DND-41 (cell line): ENCODE results near the gene WNT10A.
A peak's percentile ranks its signal among the peaks of the same experiment; 100 is the strongest.

Experiments used
- ATAC-seq: fragments of 200-7000 bp; cut with Tn5 transposase; 3 replicates; pipeline ENCODE4 v1.9.1; 2021; ENCODE audit warnings: low read depth; ENCODE audit not compliant: insufficient read depth
- DNase-seq: peaks from one replicate; pipeline ENCODE4 v3.0.0-alpha.2; 2020
- H2AFZ ChIP-seq: 2 replicates; pipeline ENCODE4 v1.6.0; 2012; ENCODE audit warnings: low read depth, low read length
- H3K27ac ChIP-seq: 2 replicates; pipeline ENCODE4 v1.5.1; 2012; ENCODE audit warnings: low read length, inconsistent platforms
- H3K27me3 ChIP-seq: fragments of 200-600 bp; sonication (generic); 2 replicates; pipeline ENCODE4 v1.6.0; 2012; ENCODE audit warnings: low read length, mild to moderate bottlenecking, inconsistent platforms; ENCODE audit not compliant: insufficient read depth, poor library complexity
- H3K36me3 ChIP-seq: 2 replicates; pipeline ENCODE4 v1.5.1; 2012; ENCODE audit warnings: low read length, inconsistent platforms; ENCODE audit not compliant: insufficient read depth
- H3K4me1 ChIP-seq: 2 replicates; pipeline ENCODE4 v1.5.1; 2012; ENCODE audit warnings: mild to moderate bottlenecking, low read length; ENCODE audit not compliant: insufficient read depth
- H3K4me2 ChIP-seq: 2 replicates; pipeline ENCODE4 v1.6.0; 2012; ENCODE audit warnings: mild to moderate bottlenecking, moderate library complexity, low read length, inconsistent platforms; ENCODE audit not compliant: insufficient read depth
- H3K4me3 ChIP-seq, 2 experiments: fragments of 200-600 bp in 1 of 2; shearing (Covaris generic) in 1 of 2; 2 replicates each; pipeline ENCODE4 v1.5.1; 2012 to 2016; ENCODE audit warnings: inconsistent platforms in 2 of 2, low read length in 2 of 2, mild to moderate bottlenecking in 2 of 2, low read depth in 1 of 2, moderate library complexity in 1 of 2
- H3K79me2 ChIP-seq: 2 replicates; pipeline ENCODE4 v1.6.0; 2012; ENCODE audit warnings: low read length, inconsistent platforms; ENCODE audit not compliant: insufficient read depth
- H3K9ac ChIP-seq: 2 replicates; pipeline ENCODE4 v1.6.0; 2012; ENCODE audit warnings: low read depth, mild to moderate bottlenecking, inconsistent platforms, low read length, moderate library complexity
- H3K9me3 ChIP-seq: 2 replicates; pipeline ENCODE4 v1.5.1; 2012; ENCODE audit warnings: low read length, moderate library complexity, mild to moderate bottlenecking, inconsistent platforms; ENCODE audit not compliant: insufficient read depth, severe bottlenecking
- H4K20me1 ChIP-seq: 2 replicates; pipeline ENCODE4 v1.6.0; 2012; ENCODE audit warnings: low read length; ENCODE audit not compliant: insufficient read depth
- EZH2 ChIP-seq: IDR thresholded peaks from 3 replicates; pipeline ENCODE4 v1.6.1; 2012; ENCODE audit warnings: borderline replicate concordance, low read depth, mild to moderate bottlenecking, moderate library complexity, low read length, inconsistent platforms; ENCODE audit not compliant: severe bottlenecking
- TF ChIP-seq, protein P1 (sequence below): IDR thresholded peaks from 2 replicates; pipeline ENCODE4 v1.5.1; 2012; ENCODE audit warnings: borderline replicate concordance, low read length, moderate library complexity, mild to moderate bottlenecking; ENCODE audit not compliant: poor library complexity, severe bottlenecking; ENCODE audit errors: extremely low read depth

Gene WNT10A

DNA sequence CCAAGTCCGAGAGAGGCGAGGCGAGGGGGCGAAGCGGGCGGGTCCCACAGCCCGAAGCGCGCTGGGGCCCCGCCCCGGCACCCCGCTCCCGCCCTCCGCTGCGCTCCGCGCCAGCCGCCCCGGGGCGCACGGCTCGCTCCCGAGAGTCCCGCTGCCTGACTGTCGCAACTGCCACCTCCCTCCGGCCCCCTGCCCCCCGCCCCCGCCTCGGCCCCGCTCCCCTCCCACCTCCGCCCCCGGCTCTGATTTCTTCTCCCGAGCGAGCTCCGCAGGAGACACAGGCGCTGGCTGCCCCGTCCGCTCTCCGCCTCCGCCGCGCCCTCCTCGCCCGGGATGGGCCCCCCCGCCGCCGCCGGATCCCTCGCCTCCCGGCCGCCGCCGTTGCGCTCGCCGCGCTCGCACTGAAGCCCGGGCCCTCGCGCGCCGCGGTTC is 21.1 kb upstream of the WNT10A start, which contains the start of gene WNT6:
Gene WNT6, plus strand, starts transcription at position 250 of the 432 bp plus-strand sequence. CDS start 233 bp downstream, outside the sequence.
- no peak for ATAC-seq
- H3K4me1 ChIP-seq, result peaks cover 14% of the 10 kb centered on the region
- TF ChIP-seq EZH2, result no peak
- TF ChIP-seq, protein P1, sequence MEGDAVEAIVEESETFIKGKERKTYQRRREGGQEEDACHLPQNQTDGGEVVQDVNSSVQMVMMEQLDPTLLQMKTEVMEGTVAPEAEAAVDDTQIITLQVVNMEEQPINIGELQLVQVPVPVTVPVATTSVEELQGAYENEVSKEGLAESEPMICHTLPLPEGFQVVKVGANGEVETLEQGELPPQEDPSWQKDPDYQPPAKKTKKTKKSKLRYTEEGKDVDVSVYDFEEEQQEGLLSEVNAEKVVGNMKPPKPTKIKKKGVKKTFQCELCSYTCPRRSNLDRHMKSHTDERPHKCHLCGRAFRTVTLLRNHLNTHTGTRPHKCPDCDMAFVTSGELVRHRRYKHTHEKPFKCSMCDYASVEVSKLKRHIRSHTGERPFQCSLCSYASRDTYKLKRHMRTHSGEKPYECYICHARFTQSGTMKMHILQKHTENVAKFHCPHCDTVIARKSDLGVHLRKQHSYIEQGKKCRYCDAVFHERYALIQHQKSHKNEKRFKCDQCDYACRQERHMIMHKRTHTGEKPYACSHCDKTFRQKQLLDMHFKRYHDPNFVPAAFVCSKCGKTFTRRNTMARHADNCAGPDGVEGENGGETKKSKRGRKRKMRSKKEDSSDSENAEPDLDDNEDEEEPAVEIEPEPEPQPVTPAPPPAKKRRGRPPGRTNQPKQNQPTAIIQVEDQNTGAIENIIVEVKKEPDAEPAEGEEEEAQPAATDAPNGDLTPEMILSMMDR, result no peak
- DNase-seq, result no peak
- H3K9ac ChIP-seq, result no peak within 1 kb of the TSS
- peaks cover 12% of the 10 kb centered on the region for H3K27me3 ChIP-seq
- 0 out of 2 replicates have a peak, but pooled peaks cover 8% of the 10 kb centered on the region for H4K20me1 ChIP-seq
- no peak within 1 kb of the TSS for H2AFZ ChIP-seq
- no peak within 1 kb of the TSS for H3K27ac ChIP-seq
- no peaks in the 10 kb centered on the region for H3K79me2 ChIP-seq
- no peak within 1 kb of the TSS for H3K4me3 ChIP-seq
- no peak within 1 kb of the TSS for H3K4me2 ChIP-seq
- no peaks in the 10 kb centered on the region for H3K9me3 ChIP-seq
- no peaks in the 10 kb centered on the region for H3K36me3 ChIP-seq

DNA sequence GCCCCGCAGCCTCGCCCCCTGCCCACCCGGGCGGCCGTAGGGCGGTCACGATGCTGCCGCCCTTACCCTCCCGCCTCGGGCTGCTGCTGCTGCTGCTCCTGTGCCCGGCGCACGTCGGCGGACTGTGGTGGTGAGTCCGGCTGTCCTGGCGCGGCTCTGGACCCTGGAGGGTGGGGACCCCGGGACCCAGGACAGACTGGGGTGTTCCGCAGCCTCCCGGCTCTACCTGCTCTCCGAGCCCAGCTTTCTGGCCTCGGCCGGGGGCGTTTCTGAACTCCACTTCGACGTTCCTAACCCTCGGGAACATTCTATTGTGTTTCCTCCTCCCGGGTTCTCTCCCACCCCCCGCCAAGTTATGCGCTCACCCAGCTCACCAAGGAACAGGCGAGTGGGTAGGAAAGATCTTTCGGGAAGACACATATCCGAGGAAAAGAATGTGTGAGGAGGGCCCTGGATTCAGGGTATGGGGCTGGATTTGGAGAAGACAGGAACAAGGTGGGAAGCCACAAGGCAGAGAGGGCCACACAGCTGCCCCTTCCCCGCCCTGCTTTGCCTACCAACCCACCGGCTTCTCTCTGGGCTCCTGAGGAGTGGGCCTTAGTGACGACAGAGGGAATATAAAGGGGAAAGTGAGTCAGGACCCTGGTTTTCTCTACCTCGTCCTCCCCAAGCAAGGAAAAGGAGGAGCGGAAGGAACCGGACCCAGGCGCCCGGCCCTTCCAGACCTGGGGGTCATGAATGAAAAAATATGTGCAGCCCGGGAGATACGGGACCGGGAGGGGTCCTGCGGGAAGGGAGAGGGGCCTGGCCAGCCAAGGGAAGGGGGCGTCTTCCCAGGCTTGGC is 20.4 kb upstream of the WNT10A start:
- Histone ChIP-seq H3K4me1 (peaks cover 14% of the 10 kb centered on the region), H3K36me3 (no peaks in the 10 kb centered on the region), H3K4me3 (no peak overlapping the region), H4K20me1 (0 out of 2 replicates have a peak, but pooled peaks cover 8% of the 10 kb centered on the region), H3K79me2 (no peaks in the 10 kb centered on the region), H3K27ac (no peak overlapping the region), H2AFZ (no peak overlapping the region), H3K4me2 (no peak overlapping the region), H3K27me3 (peaks cover 7% of the 10 kb centered on the region), H3K9me3 (no peaks in the 10 kb centered on the region), H3K9ac (no peak overlapping the region)
- no peak for TF ChIP-seq EZH2
- TF ChIP-seq, protein P1, result no peak
- no peak for DNase-seq
- no peak for ATAC-seq

DNA sequence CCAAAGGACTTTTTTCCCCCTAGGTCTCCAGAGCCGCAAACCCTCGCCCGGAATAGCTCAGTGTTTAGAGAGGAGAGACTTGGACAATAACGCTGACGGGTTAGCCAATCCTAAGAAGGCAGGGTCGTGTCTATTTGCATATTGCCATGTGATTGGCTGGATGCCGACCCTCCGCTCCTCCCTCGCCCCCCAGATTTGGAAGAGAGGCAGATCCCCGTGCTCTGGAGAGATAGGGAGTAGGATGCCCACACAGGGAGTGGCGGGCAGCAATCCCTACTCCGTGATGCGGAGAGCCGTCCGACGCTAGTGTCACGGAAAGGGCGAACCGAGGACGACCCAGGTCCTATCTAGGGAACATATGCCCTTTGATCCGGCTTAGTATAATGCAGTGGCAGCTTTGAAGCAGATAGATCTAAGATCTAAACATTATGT is 19.7 kb upstream of the WNT10A start:
- TF ChIP-seq, protein P1, result no peak
- TF ChIP-seq EZH2, result no peak
- ATAC-seq (peak; percentile 81), DNase-seq (peak; percentile 53)
- H3K4me1 ChIP-seq, result peaks cover 8% of the 10 kb centered on the region
- no peaks in the 10 kb centered on the region for H3K79me2 ChIP-seq
- 0 out of 2 replicates have a peak, but pooled peaks cover 8% of the 10 kb centered on the region for H4K20me1 ChIP-seq
- H3K27me3 ChIP-seq, result peaks cover 1% of the 10 kb centered on the region
- no peaks in the 10 kb centered on the region for H3K36me3 ChIP-seq
- no peak overlapping the region for H2AFZ ChIP-seq
- no peak overlapping the region for H3K4me3 ChIP-seq
- no peaks in the 10 kb centered on the region for H3K9me3 ChIP-seq
- H3K4me2 ChIP-seq, result no peak overlapping the region
- H3K27ac ChIP-seq, result no peak overlapping the region
- H3K9ac ChIP-seq, result no peak overlapping the region
